Stomach (tissue), 19 donors: ENCODE measurements around the gene PCDHGA2. TPM values are rescaled to one million over a fixed set of nuclear protein-coding genes. Genes with fewer than 3 reads are reported as not detected.

Source experiments
- DNase-seq, 2 donors: peaks; one replicate each; pipeline versions ENCODE4 v3.0.0 to v3.0.0-alpha.2; 2013 to 2019
- H3K27ac ChIP-seq, 5 donors: fragments of 200-600 bp in 4 of 5; sonication (generic) in 4 of 5; one replicate each; pipeline ENCODE4 v1.5.1; 2013 to 2019; ENCODE audit warnings: mild to moderate bottlenecking in 1 of 5, moderate library complexity in 1 of 5
- H3K27me3 ChIP-seq, 3 donors: fragments of 200-600 bp; sonication (generic); one replicate each; pipeline ENCODE4 v1.5.1; 2017 to 2019; ENCODE audit warnings: mixed run types in 1 of 3
- H3K36me3 ChIP-seq, 4 donors: fragments of 200-600 bp; sonication (generic); 1 replicate in 3 of 4; 2 replicates in 1 of 4; pipeline ENCODE4 v1.5.1; 2016 to 2019
- H3K4me1 ChIP-seq, 4 donors: fragments of 200-600 bp; sonication (generic); one replicate each; pipeline ENCODE4 v1.5.1; 2016 to 2019
- H3K4me3 ChIP-seq, 4 donors: fragments of 200-600 bp; sonication (generic) in 3 of 4; one replicate each; pipeline ENCODE4 v1.5.1; 2016 to 2019; ENCODE audit warnings: mild to moderate bottlenecking in 1 of 4
- H3K9me3 ChIP-seq, 4 donors: fragments of 200-600 bp; sonication (generic); one replicate each; pipeline ENCODE4 v1.5.1; 2016 to 2019
- CTCF ChIP-seq, 7 experiments: fragments of 450-650 bp in 4 of 7; fragments of 200-600 bp in 3 of 7; sonication (generic) in 3 of 7; IDR thresholded peaks; one replicate each; pipeline ENCODE4 v1.5.1; 2016 to 2019; ENCODE audit warnings: antibody characterized with exemption in 7 of 7, control low read depth in 2 of 7, mild to moderate bottlenecking in 1 of 7
- EP300 ChIP-seq: sonication (generic); formaldehyde crosslinking; IDR thresholded peaks from one replicate; pipeline ENCODE4 v1.6.1; 2017; ENCODE audit warnings: antibody characterized with exemption
- POLR2A ChIP-seq, 4 donors: fragments of 450-650 bp; IDR thresholded peaks; one replicate each; pipeline ENCODE4 v1.6.1; 2016; ENCODE audit warnings: antibody characterized with exemption in 4 of 4, control low read depth in 2 of 4, mild to moderate bottlenecking in 1 of 4, moderate library complexity in 1 of 4
- POLR2AphosphoS5 ChIP-seq, 3 donors: sonication (generic); formaldehyde crosslinking; IDR thresholded peaks; one replicate each; pipeline ENCODE4 v1.6.1; 2016; ENCODE audit warnings: antibody characterized with exemption in 3 of 3
- WGBS, 5 donors: extraction: QIAGEN DNeasy Blood & Tissue Kit in 3 of 5; methylation state at CpG; one replicate each; pipeline versions ENCODE4 v1.1.5 to v1.1.7; 2013 to 2018; 5-methylcytosine and 5-hydroxymethylcytosine counted together
- intact Hi-C: fragments of 100-400 bp; cut with DNase I; formaldehyde crosslinking; loops from one replicate; pipeline ENCODE4 v1.15.1; 2023; ENCODE audit warnings: low total_unique reads
- long read RNA-seq, 10 donors: transcript quantifications; one replicate each; lab custom pipeline, GENCODE V29; 2026
- polyA plus RNA-seq, 3 donors: library from polyadenylated mRNA; stranded (reverse); fragments of 200-250 nt; gene quantifications; one replicate each; pipeline ENCODE4 v1.2.3, GENCODE V29; 2013
- total RNA-seq, 5 donors: library from RNA; depleted of rRNA; stranded (reverse); fragments of >200 nt; gene quantifications; one replicate each; pipeline versions ENCODE4 v1.1.0 to v1.2.3, GENCODE V29; 2014 to 2016
- donor health status: healthy with polysubstance abuse.
- donor health status: Bipolar disorder and iron deficiency.
- donor health status: healthy.

PCDHGA2 gene
- total RNA-seq (1 to 10 TPM; 1.2 to 3.5 (median 2.0) TPM), polyA plus RNA-seq (under 1 TPM; 0.06 to 0.31 (median 0.18) TPM)
- long read RNA-seq, donor 1, result 0 reads
- long read RNA-seq, donor 2, full-length matches to known transcripts, result 2 of 2 reads
- long read RNA-seq, donor 2, partial matches to known transcripts, result 0 of 2 reads
- long read RNA-seq, donor 2, other reads (novel, unspliced or antisense), result 0 of 2 reads
- long read RNA-seq, donor 3, result 0 reads
- long read RNA-seq, donor 4, full-length matches to known transcripts, result 1 of 1 reads
- long read RNA-seq, donor 4, partial matches to known transcripts, result 0 of 1 reads
- long read RNA-seq, donor 4, other reads (novel, unspliced or antisense), result 0 of 1 reads
- long read RNA-seq, donor 5, full-length matches to known transcripts, result 6 of 6 reads
- long read RNA-seq, donor 5, partial matches to known transcripts, result 0 of 6 reads
- long read RNA-seq, donor 5, other reads (novel, unspliced or antisense), result 0 of 6 reads
- long read RNA-seq, donor 6, full-length matches to known transcripts, result 7 of 7 reads
- long read RNA-seq, donor 6, partial matches to known transcripts, result 0 of 7 reads
- long read RNA-seq, donor 6, other reads (novel, unspliced or antisense), result 0 of 7 reads
- long read RNA-seq, donor 7, full-length matches to known transcripts, result 2 of 2 reads
- long read RNA-seq, donor 7, partial matches to known transcripts, result 0 of 2 reads
- long read RNA-seq, donor 7, other reads (novel, unspliced or antisense), result 0 of 2 reads
- long read RNA-seq, donor 8, result 0 reads
- long read RNA-seq, donor 9, full-length matches to known transcripts, result 1 of 1 reads
- long read RNA-seq, donor 9, partial matches to known transcripts, result 0 of 1 reads
- long read RNA-seq, donor 9, other reads (novel, unspliced or antisense), result 0 of 1 reads
- long read RNA-seq, donor 10, result 0 reads

- Histone ChIP-seq H3K4me3 (peak within 1 kb of the TSS in 3 of 4 donors; percentile 18 to 29 (median 26)), H3K27ac (no peak within 1 kb of the TSS), H3K9me3 (peaks cover 33 to 96% (median 87%) of the 10 kb centered on the region in 4 donors), H3K27me3 (peaks cover 0 to 58% (median 15%) of the 10 kb centered on the region in 3 donors), H3K36me3 (no peaks in the 10 kb centered on the region), H3K4me1 (no peaks in the 10 kb centered on the region)
- 8 to 17% (median 13%) methylated on average over 27 of the region's 27 CpGs for WGBS, 5 donors
- no peak for TF ChIP-seq EP300
- TF ChIP-seq CTCF (IDR thresholded peaks at IDR 0.05), result no peak
- TF ChIP-seq POLR2A (IDR thresholded peaks at IDR 0.05), result no peak
- DNase-seq, result peak in 1 of 2 donors; percentile 55
- intact Hi-C loops, result no loop called here
Measured at GRCh38 chr5:141338538-141339306, at the start of gene PCDHGA2. Gene PCDHGA2 (plus strand): TSS chr5:141338760.

- WGBS, 5 donors, result 34 to 66% (median 58%) methylated on average over 4 of the region's 4 CpGs
- no peak for TF ChIP-seq POLR2AphosphoS5 (IDR thresholded peaks at IDR 0.05)
- H3K36me3 ChIP-seq, result peaks cover 0 to 48% (median 12%) of the 10 kb centered on the region in 4 donors
- H3K4me3 ChIP-seq, result no peak overlapping the region
- DNase-seq, result peak in 1 of 2 donors; percentile 26
- no peaks in the 10 kb centered on the region for H3K27me3 ChIP-seq
- no peak overlapping the region for H3K27ac ChIP-seq
- intact Hi-C loops, result no loop called here
- H3K9me3 ChIP-seq, result peaks cover 51 to 99% (median 87%) of the 10 kb centered on the region in 4 donors
- no peaks in the 10 kb centered on the region for H3K4me1 ChIP-seq
Measured at GRCh38 chr5:141298376-141298775, 40.2 kb upstream of the PCDHGA2 start.

GRCh38 chr5:141303756-141304155 is 34.8 kb upstream of the PCDHGA2 start, which contains the start of gene SLC25A2:
Gene SLC25A2 (minus strand): TSS chr5:141304049. CDS start chr5:141303865, 184 bp downstream.
- TF ChIP-seq POLR2A (IDR thresholded peaks at IDR 0.05) (no peak), POLR2AphosphoS5 (IDR thresholded peaks at IDR 0.05) (no peak), EP300 (no peak), CTCF (IDR thresholded peaks at IDR 0.05) (no peak)
- WGBS, 5 donors, result 47 to 65% (median 57%) methylated on average over 20 to 36 of the region's 36 CpGs

GRCh38 chr5:141306630-141307029 is 31.9 kb upstream of the PCDHGA2 start:
- no peak for TF ChIP-seq POLR2A (IDR thresholded peaks at IDR 0.05)
- no peak for TF ChIP-seq EP300
- TF ChIP-seq POLR2AphosphoS5 (IDR thresholded peaks at IDR 0.05), result no peak
- no peak for TF ChIP-seq CTCF (IDR thresholded peaks at IDR 0.05)
- H3K9me3 ChIP-seq, result peaks cover 46 to 100% (median 97%) of the 10 kb centered on the region in 4 donors
- WGBS, 5 donors, result 97 to 100% (median 100%) methylated on average over 1 of the region's 1 CpG
- no peak for DNase-seq
- no peak overlapping the region for H3K4me3 ChIP-seq
- no peak overlapping the region for H3K27ac ChIP-seq
- intact Hi-C loops, result no loop called here
- H3K36me3 ChIP-seq, result peaks cover 0 to 44% (median 4%) of the 10 kb centered on the region in 4 donors
- no peaks in the 10 kb centered on the region for H3K4me1 ChIP-seq
- H3K27me3 ChIP-seq, result no peaks in the 10 kb centered on the region

More at GRCh38 chr5:141303756-141304155, 34.8 kb upstream of the PCDHGA2 start, which contains the start of gene SLC25A2:
- DNase-seq, result no peak
- Histone ChIP-seq H3K9me3 (peaks cover 49 to 100% (median 92%) of the 10 kb centered on the region in 4 donors), H3K36me3 (peaks cover 0 to 32% (median 4%) of the 10 kb centered on the region in 4 donors), H3K4me1 (no peaks in the 10 kb centered on the region), H3K27me3 (no peaks in the 10 kb centered on the region), H3K27ac (no peak within 1 kb of the TSS), H3K4me3 (no peak within 1 kb of the TSS)
- intact Hi-C loops, result no loop called here
